ENCODE data around the gene FGF21. TPM values are rescaled to one million over a fixed set of nuclear protein-coding genes. Genes with fewer than 3 reads are reported as not detected.

FGF21 gene
- total and polyA plus RNA-seq, 10 of the 15 experiments (the other 5 are each of a cell fraction or from before 2014, with no cell fraction given): not detected

DNA sequence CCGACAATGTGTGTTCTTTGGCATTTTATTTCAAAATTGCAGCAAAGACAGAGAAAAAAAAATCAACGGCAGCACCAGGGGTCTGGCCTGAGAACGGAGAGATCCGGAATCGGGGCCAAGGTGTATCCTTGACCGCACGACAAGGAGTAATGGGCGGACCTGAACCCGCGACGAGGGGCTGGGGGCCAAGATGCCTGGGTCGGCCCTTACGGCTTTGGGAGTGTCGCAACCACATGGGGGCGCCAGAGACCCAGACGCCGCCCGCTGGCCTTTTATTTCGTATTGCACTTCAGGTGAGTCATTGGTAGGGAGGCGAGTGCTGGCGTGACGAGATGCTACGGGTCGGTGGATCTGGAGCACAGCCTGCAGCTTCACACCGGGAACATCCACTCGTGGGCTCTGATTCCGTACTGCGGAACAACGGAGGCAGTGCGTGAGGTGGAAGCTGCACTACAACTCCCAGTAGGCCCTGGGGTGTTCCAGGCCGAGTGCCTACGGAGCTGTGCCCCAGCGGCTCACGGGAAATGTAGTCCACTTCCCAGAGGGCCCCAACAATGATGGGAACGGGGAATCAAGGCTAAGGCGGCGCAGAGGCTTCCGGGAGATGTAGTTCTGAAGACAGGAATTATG, 39.8 kb downstream of the FGF21 start (continued):
- TF ChIP-seq GABPA (IDR thresholded peaks at IDR 0.05; ENCODE audit: low read depth) (0 out of 2 replicates have a peak, but pooled peaks have one; percentile 46), PAX5 (IDR thresholded peaks at IDR 0.05; ENCODE audit: borderline replicate concordance, low read depth, low read length) (peak; percentile 39; the same call in 1 of the 2 replicates), EED (IDR thresholded peaks at IDR 0.05; ENCODE audit: low read depth) (peak; percentile 50; the same call in 1 of the 2 replicates), TCF3 (IDR thresholded peaks at IDR 0.05; ENCODE audit: borderline replicate concordance, insufficient read depth, low read depth, low read length) (no peak), HDAC6 (IDR thresholded peaks at IDR 0.05; ENCODE audit: unreplicated experiment) (no peak), HDGF (IDR thresholded peaks at IDR 0.05) (peak; percentile 93; the same call in 1 of the 2 replicates), PAX8 (IDR thresholded peaks at IDR 0.05) (no peak), SMAD1 (IDR thresholded peaks at IDR 0.05; ENCODE audit: low read depth, partially characterized antibody) (no peak), TCF12 (IDR thresholded peaks at IDR 0.05; ENCODE audit: low read depth, low read length) (no peak), STAT3 (IDR thresholded peaks at IDR 0.05; ENCODE audit: low read depth, low read length) (no peak), SMC3 (IDR thresholded peaks at IDR 0.05; ENCODE audit: borderline replicate concordance, low read length) (peak; percentile 94), RUNX3 (IDR thresholded peaks at IDR 0.05; ENCODE audit: low read length) (peak; percentile 41; the same call in 1 of the 2 replicates), NFYB (IDR thresholded peaks at IDR 0.05; ENCODE audit: insufficient read depth, low read depth, low read length) (0 out of 2 replicates have a peak, but pooled peaks have one; percentile 28), JUNB (IDR thresholded peaks at IDR 0.05) (no peak), NR2C2 (IDR thresholded peaks at IDR 0.05; ENCODE audit: borderline replicate concordance, control insufficient read depth, insufficient read length, low read depth) (no peak), RB1 (IDR thresholded peaks at IDR 0.05; ENCODE audit: borderline replicate concordance) (peak; percentile 94; the same call in 1 of the 2 replicates), SUPT20H (IDR thresholded peaks at IDR 0.05; ENCODE audit: borderline replicate concordance, control insufficient read depth, low read depth, low read length) (no peak)
- TF ChIP-seq, protein P1, sequence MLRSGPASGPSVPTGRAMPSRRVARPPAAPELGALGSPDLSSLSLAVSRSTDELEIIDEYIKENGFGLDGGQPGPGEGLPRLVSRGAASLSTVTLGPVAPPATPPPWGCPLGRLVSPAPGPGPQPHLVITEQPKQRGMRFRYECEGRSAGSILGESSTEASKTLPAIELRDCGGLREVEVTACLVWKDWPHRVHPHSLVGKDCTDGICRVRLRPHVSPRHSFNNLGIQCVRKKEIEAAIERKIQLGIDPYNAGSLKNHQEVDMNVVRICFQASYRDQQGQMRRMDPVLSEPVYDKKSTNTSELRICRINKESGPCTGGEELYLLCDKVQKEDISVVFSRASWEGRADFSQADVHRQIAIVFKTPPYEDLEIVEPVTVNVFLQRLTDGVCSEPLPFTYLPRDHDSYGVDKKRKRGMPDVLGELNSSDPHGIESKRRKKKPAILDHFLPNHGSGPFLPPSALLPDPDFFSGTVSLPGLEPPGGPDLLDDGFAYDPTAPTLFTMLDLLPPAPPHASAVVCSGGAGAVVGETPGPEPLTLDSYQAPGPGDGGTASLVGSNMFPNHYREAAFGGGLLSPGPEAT (IDR thresholded peaks at IDR 0.05; ENCODE audit: low read depth): peak; percentile 76
- TF ChIP-seq, protein P2, sequence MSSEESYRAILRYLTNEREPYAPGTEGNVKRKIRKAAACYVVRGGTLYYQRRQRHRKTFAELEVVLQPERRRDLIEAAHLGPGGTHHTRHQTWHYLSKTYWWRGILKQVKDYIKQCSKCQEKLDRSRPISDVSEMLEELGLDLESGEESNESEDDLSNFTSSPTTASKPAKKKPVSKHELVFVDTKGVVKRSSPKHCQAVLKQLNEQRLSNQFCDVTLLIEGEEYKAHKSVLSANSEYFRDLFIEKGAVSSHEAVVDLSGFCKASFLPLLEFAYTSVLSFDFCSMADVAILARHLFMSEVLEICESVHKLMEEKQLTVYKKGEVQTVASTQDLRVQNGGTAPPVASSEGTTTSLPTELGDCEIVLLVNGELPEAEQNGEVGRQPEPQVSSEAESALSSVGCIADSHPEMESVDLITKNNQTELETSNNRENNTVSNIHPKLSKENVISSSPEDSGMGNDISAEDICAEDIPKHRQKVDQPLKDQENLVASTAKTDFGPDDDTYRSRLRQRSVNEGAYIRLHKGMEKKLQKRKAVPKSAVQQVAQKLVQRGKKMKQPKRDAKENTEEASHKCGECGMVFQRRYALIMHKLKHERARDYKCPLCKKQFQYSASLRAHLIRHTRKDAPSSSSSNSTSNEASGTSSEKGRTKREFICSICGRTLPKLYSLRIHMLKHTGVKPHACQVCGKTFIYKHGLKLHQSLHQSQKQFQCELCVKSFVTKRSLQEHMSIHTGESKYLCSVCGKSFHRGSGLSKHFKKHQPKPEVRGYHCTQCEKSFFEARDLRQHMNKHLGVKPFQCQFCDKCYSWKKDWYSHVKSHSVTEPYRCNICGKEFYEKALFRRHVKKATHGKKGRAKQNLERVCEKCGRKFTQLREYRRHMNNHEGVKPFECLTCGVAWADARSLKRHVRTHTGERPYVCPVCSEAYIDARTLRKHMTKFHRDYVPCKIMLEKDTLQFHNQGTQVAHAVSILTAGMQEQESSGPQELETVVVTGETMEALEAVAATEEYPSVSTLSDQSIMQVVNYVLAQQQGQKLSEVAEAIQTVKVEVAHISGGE (CRISPR knock-in tag; IDR thresholded peaks at IDR 0.05): no peak
- TF ChIP-seq, protein P3, sequence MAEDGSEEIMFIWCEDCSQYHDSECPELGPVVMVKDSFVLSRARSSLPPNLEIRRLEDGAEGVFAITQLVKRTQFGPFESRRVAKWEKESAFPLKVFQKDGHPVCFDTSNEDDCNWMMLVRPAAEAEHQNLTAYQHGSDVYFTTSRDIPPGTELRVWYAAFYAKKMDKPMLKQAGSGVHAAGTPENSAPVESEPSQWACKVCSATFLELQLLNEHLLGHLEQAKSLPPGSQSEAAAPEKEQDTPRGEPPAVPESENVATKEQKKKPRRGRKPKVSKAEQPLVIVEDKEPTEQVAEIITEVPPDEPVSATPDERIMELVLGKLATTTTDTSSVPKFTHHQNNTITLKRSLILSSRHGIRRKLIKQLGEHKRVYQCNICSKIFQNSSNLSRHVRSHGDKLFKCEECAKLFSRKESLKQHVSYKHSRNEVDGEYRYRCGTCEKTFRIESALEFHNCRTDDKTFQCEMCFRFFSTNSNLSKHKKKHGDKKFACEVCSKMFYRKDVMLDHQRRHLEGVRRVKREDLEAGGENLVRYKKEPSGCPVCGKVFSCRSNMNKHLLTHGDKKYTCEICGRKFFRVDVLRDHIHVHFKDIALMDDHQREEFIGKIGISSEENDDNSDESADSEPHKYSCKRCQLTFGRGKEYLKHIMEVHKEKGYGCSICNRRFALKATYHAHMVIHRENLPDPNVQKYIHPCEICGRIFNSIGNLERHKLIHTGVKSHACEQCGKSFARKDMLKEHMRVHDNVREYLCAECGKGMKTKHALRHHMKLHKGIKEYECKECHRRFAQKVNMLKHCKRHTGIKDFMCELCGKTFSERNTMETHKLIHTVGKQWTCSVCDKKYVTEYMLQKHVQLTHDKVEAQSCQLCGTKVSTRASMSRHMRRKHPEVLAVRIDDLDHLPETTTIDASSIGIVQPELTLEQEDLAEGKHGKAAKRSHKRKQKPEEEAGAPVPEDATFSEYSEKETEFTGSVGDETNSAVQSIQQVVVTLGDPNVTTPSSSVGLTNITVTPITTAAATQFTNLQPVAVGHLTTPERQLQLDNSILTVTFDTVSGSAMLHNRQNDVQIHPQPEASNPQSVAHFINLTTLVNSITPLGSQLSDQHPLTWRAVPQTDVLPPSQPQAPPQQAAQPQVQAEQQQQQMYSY (CRISPR knock-in tag; IDR thresholded peaks at IDR 0.05): no peak

All from GM12878 (cell line).